Mesendoderm (in vitro differentiated cells): ENCODE data around the gene TAOK3.

Experiments used
- DNase-seq: peaks from one replicate; pipeline ENCODE4 v3.0.0; 2013
- H2AK5ac ChIP-seq: 2 replicates; pipeline ENCODE4 v1.6.1; 2013; ENCODE audit warnings: low read length, inconsistent platforms
- H2BK120ac ChIP-seq: 2 replicates; pipeline ENCODE4 v1.6.1; 2013; ENCODE audit warnings: low read depth, mild to moderate bottlenecking, low read length, moderate library complexity, mixed read lengths
- H2BK15ac ChIP-seq: replicated peaks from 2 replicates; pipeline ENCODE4 v1.6.1; 2013; ENCODE audit warnings: low read depth, mild to moderate bottlenecking, moderate library complexity
- H2BK5ac ChIP-seq: 2 replicates; pipeline ENCODE4 v1.6.1; 2013; ENCODE audit warnings: low read length, inconsistent platforms
- H3K18ac ChIP-seq: 2 replicates; pipeline ENCODE4 v1.6.1; 2013; ENCODE audit warnings: mild to moderate bottlenecking, low read length, mixed read lengths
- H3K23ac ChIP-seq: one replicate; pipeline ENCODE4 v1.6.1; 2013; ENCODE audit warnings: low read length
- H3K27ac ChIP-seq: 2 replicates; pipeline ENCODE4 v1.5.1; 2013; ENCODE audit warnings: low read depth, mild to moderate bottlenecking, inconsistent platforms, low read length, moderate library complexity
- H3K27me3 ChIP-seq: 2 replicates; pipeline ENCODE4 v1.6.1; 2013; ENCODE audit warnings: low read length, control low read depth, mild to moderate bottlenecking, inconsistent platforms; ENCODE audit not compliant: insufficient read depth, poor library complexity
- H3K36me3 ChIP-seq: 2 replicates; pipeline ENCODE4 v1.6.1; 2013; ENCODE audit warnings: low read length, inconsistent platforms; ENCODE audit not compliant: control insufficient read depth, insufficient read depth
- H3K4ac ChIP-seq: one replicate; pipeline ENCODE4 v1.6.1; 2013; ENCODE audit warnings: low read depth, mild to moderate bottlenecking, low read length, moderate library complexity
- H3K4me1 ChIP-seq: 2 replicates; pipeline ENCODE4 v1.6.1; 2013; ENCODE audit warnings: low read depth, low read length, inconsistent platforms; ENCODE audit not compliant: control insufficient read depth
- H3K4me2 ChIP-seq: 2 replicates; pipeline ENCODE4 v1.6.1; 2013; ENCODE audit warnings: low read length
- H3K4me3 ChIP-seq: 2 replicates; pipeline ENCODE4 v1.5.1; 2013; ENCODE audit warnings: mild to moderate bottlenecking, low read length
- H3K56ac ChIP-seq: one replicate; pipeline ENCODE4 v1.6.1; 2013; ENCODE audit warnings: low read length
- H3K79me1 ChIP-seq: 2 replicates; pipeline ENCODE4 v1.6.1; 2013; ENCODE audit warnings: low read length, inconsistent platforms
- H3K79me2 ChIP-seq: 2 replicates; pipeline ENCODE4 v1.6.1; 2013; ENCODE audit warnings: mild to moderate bottlenecking, low read length; ENCODE audit not compliant: control insufficient read depth, insufficient read depth
- H3K9ac ChIP-seq: 2 replicates; pipeline ENCODE4 v1.6.1; 2013; ENCODE audit warnings: low read length, inconsistent platforms
- H4K5ac ChIP-seq: one replicate; pipeline ENCODE4 v1.6.1; 2013; ENCODE audit warnings: low read length
- H4K8ac ChIP-seq: one replicate; pipeline ENCODE4 v1.6.1; 2013; ENCODE audit warnings: low read depth, mild to moderate bottlenecking, control low read depth, low read length, moderate library complexity
- WGBS: extraction: QIAGEN DNeasy Blood & Tissue Kit; methylation state at CpG from one replicate; pipeline ENCODE4 v1.1.7; 2013; ENCODE audit warnings: low lambda C conversion rate, missing lambda C conversion rate; ENCODE audit not compliant: insufficient coverage; ENCODE audit errors: extremely low coverage; 5-methylcytosine and 5-hydroxymethylcytosine counted together

TAOK3 gene

DNA sequence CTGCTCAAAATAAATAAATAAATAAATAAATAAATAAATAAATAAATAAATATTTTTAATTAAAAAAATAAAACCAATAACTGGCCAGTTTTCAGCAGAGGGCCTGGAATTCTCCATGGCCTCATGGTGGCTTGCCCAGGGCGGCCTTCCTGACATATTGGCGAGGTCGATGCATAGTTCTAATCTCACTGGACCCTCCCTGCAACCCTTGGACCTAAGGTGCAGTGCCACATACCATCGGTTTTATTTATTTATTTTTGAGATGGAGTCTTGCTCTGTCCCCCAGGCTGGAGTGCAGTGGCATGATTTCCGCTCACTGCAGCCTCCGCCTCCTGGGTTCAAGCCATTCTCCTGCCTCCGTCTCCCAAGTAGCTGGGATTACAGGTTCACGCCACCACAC lies 265.0 kb downstream of the TAOK3 start:
- Histone ChIP-seq H4K5ac (no peak overlapping the region), H3K79me1 (no peaks in the 10 kb centered on the region), H2AK5ac (no peak overlapping the region), H3K4ac (no peak overlapping the region), H3K9ac (no peak overlapping the region), H3K36me3 (no peaks in the 10 kb centered on the region), H3K27me3 (no peaks in the 10 kb centered on the region), H3K4me2 (no peak overlapping the region), H2BK5ac (no peak overlapping the region), H2BK120ac (no peak overlapping the region), H3K27ac (no peak overlapping the region), H3K4me3 (no peak overlapping the region), H4K8ac (no peak overlapping the region), H3K56ac (no peak overlapping the region), H3K18ac (no peak overlapping the region), H3K4me1 (no peaks in the 10 kb centered on the region), H3K23ac (no peak overlapping the region), H3K79me2 (no peaks in the 10 kb centered on the region), H2BK15ac (no peak overlapping the region)
- no peak for DNase-seq
- WGBS: no CpG with 5 or more reads among the region's 8 CpGs

DNA sequence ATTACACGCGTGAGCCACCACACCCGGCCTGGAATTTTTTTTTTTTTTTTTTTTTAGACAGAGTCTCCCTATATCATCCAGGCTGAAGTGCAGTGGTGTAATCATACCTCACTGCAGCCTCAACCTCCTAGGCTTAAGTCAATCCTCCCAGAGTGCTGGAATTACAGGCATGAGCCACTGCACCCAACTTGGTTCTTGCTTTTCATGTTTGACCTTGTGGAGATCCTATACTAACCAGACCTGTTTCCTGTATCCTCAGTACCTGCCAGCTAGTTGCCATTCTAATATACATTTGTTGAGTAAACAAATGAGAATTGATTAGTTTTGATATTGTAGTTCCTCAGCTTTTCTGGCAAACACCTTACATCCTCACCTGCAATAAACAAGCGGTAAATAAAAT lies 265.7 kb downstream of the TAOK3 start:
- Histone ChIP-seq H2BK120ac (no peak overlapping the region), H2AK5ac (no peak overlapping the region), H3K23ac (no peak overlapping the region), H4K8ac (no peak overlapping the region), H3K36me3 (no peaks in the 10 kb centered on the region), H3K27me3 (no peaks in the 10 kb centered on the region), H2BK5ac (no peak overlapping the region), H3K79me1 (no peaks in the 10 kb centered on the region), H3K56ac (no peak overlapping the region), H3K4me2 (no peak overlapping the region), H3K27ac (no peak overlapping the region), H4K5ac (no peak overlapping the region), H3K79me2 (peaks cover 5% of the 10 kb centered on the region), H2BK15ac (no peak overlapping the region), H3K18ac (no peak overlapping the region), H3K9ac (no peak overlapping the region), H3K4me1 (peaks cover 4% of the 10 kb centered on the region), H3K4ac (no peak overlapping the region), H3K4me3 (no peak overlapping the region)
- DNase-seq: no peak
- no CpG with 5 or more reads among the region's 4 CpGs for WGBS

DNA sequence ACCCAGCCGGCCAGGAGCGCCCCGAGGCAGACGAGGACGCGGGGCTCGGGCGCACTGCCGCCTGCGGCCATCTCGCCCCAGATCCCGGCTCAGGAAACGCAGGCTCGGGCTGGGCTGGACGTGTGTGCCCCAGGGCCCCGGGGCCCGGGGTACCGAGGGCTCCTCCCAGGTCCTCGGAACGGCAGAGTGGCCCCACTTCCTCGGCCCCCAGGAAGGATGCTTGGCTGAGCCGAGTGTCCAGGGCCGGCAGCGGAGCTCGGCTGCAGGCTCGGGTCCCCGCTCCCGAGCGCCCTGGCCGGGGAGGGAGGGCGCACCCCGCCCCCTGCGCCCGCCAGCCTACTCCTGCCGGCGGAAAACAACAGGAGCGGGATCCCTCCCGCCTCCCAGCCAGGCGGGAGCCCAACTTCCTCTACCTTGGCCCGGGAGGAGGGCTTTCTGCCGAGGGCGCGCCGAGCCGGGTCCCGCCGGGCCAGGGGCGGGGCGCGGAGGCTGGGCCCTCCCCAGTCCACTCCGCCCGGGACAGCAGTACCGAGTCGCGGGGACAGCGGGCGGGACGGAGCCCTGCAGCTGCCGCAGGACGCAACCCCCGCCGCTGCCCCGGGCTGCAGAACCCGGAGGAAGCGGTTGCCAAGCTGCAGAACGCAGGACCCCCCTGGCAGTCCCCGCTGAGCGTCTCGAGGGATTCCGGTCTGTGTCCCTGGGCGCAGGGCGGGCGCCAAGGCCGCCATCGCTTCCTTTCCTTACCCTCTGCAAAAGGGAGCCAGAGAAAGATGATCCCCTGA lies 268.9 kb downstream of the TAOK3 start, which contains the start of gene VSIG10:
Gene VSIG10 (minus strand): TSS at position 411 of the 782 bp plus-strand sequence. CDS start 340 bp downstream, at position 71.
- no CpG with 5 or more reads among the region's 75 CpGs for WGBS

DNA sequence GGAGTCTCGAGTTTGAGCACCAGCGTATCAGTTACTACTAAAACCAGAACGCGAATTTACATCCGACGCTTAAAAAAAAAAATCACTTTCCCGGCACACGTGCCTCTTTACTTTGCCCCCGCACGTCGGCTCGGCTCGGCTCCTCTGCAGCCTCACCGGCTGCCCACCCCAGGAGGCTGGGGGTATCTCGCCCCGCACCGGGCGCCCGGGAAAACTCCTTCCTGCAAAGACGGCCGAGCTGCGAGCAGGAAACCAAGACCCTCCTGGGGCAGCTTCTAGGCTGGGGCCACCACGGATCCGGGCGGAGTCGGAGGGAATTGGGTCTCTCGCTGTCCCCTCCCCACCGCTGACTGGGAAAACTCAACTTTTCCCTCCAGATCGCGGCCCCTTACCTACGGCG lies 269.5 kb downstream of the TAOK3 start:
- Histone ChIP-seq H2AK5ac (no peak overlapping the region), H3K27me3 (no peaks in the 10 kb centered on the region), H3K4me3 (peak overlapping the region; percentile 83), H2BK5ac (peak overlapping the region; percentile 54), H3K4me2 (peak overlapping the region; percentile 77), H3K4me1 (peaks cover 8% of the 10 kb centered on the region), H4K8ac (no peak overlapping the region), H3K79me2 (peaks cover 9% of the 10 kb centered on the region), H3K79me1 (no peaks in the 10 kb centered on the region), H2BK15ac (no peak overlapping the region), H3K36me3 (no peaks in the 10 kb centered on the region), H3K18ac (peak overlapping the region; percentile 98), H2BK120ac (peak overlapping the region; percentile 49), H3K27ac (peak overlapping the region; percentile 96), H3K4ac (peak overlapping the region; percentile 78), H4K5ac (no peak overlapping the region), H3K23ac (peak overlapping the region; percentile 59), H3K56ac (peak overlapping the region; percentile 87), H3K9ac (peak overlapping the region; percentile 88)
- no CpG with 5 or more reads among the region's 32 CpGs for WGBS
- DNase-seq: peak; percentile 69

More for the DNA sequence above, 268.9 kb downstream of the TAOK3 start, which contains the start of gene VSIG10:
- DNase-seq: peak; percentile 85
- no peak within 1 kb of the TSS for H4K5ac ChIP-seq
- H3K4me1 ChIP-seq: peaks cover 4% of the 10 kb centered on the region
- peak within 1 kb of the TSS; percentile 83 for H3K4me3 ChIP-seq
- peak within 1 kb of the TSS; percentile 77 for H3K4me2 ChIP-seq
- H3K27ac ChIP-seq: peak within 1 kb of the TSS; percentile 96
- H3K56ac ChIP-seq: peak within 1 kb of the TSS; percentile 87
- H3K4ac ChIP-seq: peak within 1 kb of the TSS; percentile 78
- no peak within 1 kb of the TSS for H4K8ac ChIP-seq
- H3K79me1 ChIP-seq: no peaks in the 10 kb centered on the region
- H3K79me2 ChIP-seq: peaks cover 9% of the 10 kb centered on the region
- peak within 1 kb of the TSS; percentile 88 for H3K9ac ChIP-seq
- H2AK5ac ChIP-seq: no peak within 1 kb of the TSS
- peak within 1 kb of the TSS; percentile 98 for H3K18ac ChIP-seq
- H2BK5ac ChIP-seq: peak within 1 kb of the TSS; percentile 81
- H3K23ac ChIP-seq: peak within 1 kb of the TSS; percentile 59
- H2BK15ac ChIP-seq: peak within 1 kb of the TSS; percentile 19
- H2BK120ac ChIP-seq: peak within 1 kb of the TSS; percentile 49
- H3K27me3 ChIP-seq: no peaks in the 10 kb centered on the region
- H3K36me3 ChIP-seq: no peaks in the 10 kb centered on the region

DNA sequence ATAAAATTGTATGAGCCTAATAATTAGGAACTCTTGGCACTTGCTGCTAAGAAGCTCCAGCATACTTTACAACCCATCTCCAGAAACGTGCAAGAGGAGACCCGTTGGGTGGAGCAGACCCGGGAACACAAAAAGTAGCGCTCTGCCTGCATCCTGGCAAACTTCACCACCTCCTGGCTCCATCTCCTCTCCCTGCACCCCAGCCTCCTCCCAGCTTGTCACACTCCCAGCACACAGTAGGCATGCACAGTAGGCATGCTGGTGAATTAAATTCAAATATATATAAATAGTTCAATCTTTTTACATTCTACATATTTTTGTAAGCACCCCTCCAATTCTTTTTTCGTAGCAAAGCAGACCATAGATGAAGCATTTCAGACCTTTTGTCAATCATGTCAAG lies 270.1 kb downstream of the TAOK3 start:
- H3K27ac ChIP-seq: peak overlapping the region; percentile 51
- no peaks in the 10 kb centered on the region for H3K27me3 ChIP-seq
- peak; percentile 26 for DNase-seq
- WGBS: no CpG with 5 or more reads among the region's 5 CpGs
- H4K8ac ChIP-seq: no peak overlapping the region
- peak overlapping the region; percentile 83 for H3K4me3 ChIP-seq
- no peaks in the 10 kb centered on the region for H3K79me1 ChIP-seq
- H3K36me3 ChIP-seq: no peaks in the 10 kb centered on the region
- H3K9ac ChIP-seq: peak overlapping the region; percentile 88
- H2BK15ac ChIP-seq: no peak overlapping the region
- peak overlapping the region; percentile 77 for H3K4me2 ChIP-seq
- peaks cover 9% of the 10 kb centered on the region for H3K79me2 ChIP-seq
- H3K23ac ChIP-seq: no peak overlapping the region
- peaks cover 8% of the 10 kb centered on the region for H3K4me1 ChIP-seq
- H4K5ac ChIP-seq: no peak overlapping the region
- no peak overlapping the region for H3K4ac ChIP-seq
- no peak overlapping the region for H2AK5ac ChIP-seq
- peak overlapping the region; percentile 98 for H3K18ac ChIP-seq
- no peak overlapping the region for H2BK120ac ChIP-seq
- H3K56ac ChIP-seq: peak overlapping the region; percentile 69
- H2BK5ac ChIP-seq: no peak overlapping the region
